Right lobe of liver (tissue), 4 donors: ENCODE data around the gene ESRP2.

Experiments used
- CTCF ChIP-seq, 4 donors: fragments of 200-600 bp in 3 of 4; fragments of 450-650 bp in 1 of 4; IDR thresholded peaks; one replicate each; pipeline versions ENCODE4 v1.5.1 to v1.8.0; 2016 to 2022; ENCODE audit warnings: antibody characterized with exemption in 4 of 4, mild to moderate bottlenecking in 2 of 4
- POLR2A ChIP-seq: fragments of 450-650 bp; IDR thresholded peaks from one replicate; pipeline ENCODE4 v1.6.1; 2017; ENCODE audit warnings: antibody characterized with exemption, mild to moderate bottlenecking
- donor health status: DM: no; HTN: no; CAD: no.
- donor health status: DM: no; HTN: no; CAD: no.
- donor health status: DM: no; HTN: yes; CAD: no.

GRCh38 chr16:68232335-68232734 lies 3.6 kb downstream of the ESRP2 start:
- TF ChIP-seq CTCF (IDR thresholded peaks at IDR 0.05) (no peak), POLR2A (no peak)
